ENCODE measurements around the gene PCDHGA1. TPM values are rescaled to one million over a fixed set of nuclear protein-coding genes. Genes with fewer than 3 reads are reported as not detected.
A peak's percentile ranks its signal among the peaks of the same experiment; 100 is the strongest.

PCDHGA1 gene
- total RNA-seq, 4 donors from 2014 or later = 1.7 TPM; not detected in 3

GRCh38 chr5:141492168-141492885 lies 162.0 kb downstream of the PCDHGA1 start:
- no peak overlapping the region for H3K27ac ChIP-seq
- H3K27me3 ChIP-seq = peaks cover 0 to 5% of the 10 kb centered on the region in 2 donors
- H3K4me1 ChIP-seq = peaks cover 0 to 9% (median 4%) of the 10 kb centered on the region in 4 donors
- H3K9me3 ChIP-seq = no peaks in the 10 kb centered on the region
- TF ChIP-seq CTCF (IDR thresholded peaks at IDR 0.05) (no peak), POLR2A (IDR thresholded peaks at IDR 0.05) (no peak)
- no peak for DNase-seq
- H3K4me3 ChIP-seq = peak overlapping the region in 3 of 4 donors; percentile 1 to 43 (median 18)
- H3K36me3 ChIP-seq = no peaks in the 10 kb centered on the region

GRCh38 chr5:141493500-141494422 lies 163.4 kb downstream of the PCDHGA1 start:
- Histone ChIP-seq H3K4me3 (no peak overlapping the region), H3K4me1 (peaks cover 0 to 9% (median 4%) of the 10 kb centered on the region in 4 donors), H3K9me3 (no peaks in the 10 kb centered on the region), H3K27me3 (peaks cover 0 to 5% of the 10 kb centered on the region in 2 donors), H3K27ac (no peak overlapping the region), H3K36me3 (no peaks in the 10 kb centered on the region)
- TF ChIP-seq POLR2A (IDR thresholded peaks at IDR 0.05) = no peak
- no peak for TF ChIP-seq CTCF (IDR thresholded peaks at IDR 0.05)
- no peak for DNase-seq

- peaks cover 0 to 5% of the 10 kb centered on the region in 2 donors for H3K27me3 ChIP-seq
- H3K27ac ChIP-seq = no peak overlapping the region
- H3K4me3 ChIP-seq = no peak overlapping the region
- DNase-seq = no peak
- H3K36me3 ChIP-seq = no peaks in the 10 kb centered on the region
- H3K4me1 ChIP-seq = peaks cover 0 to 9% (median 4%) of the 10 kb centered on the region in 4 donors
- no peaks in the 10 kb centered on the region for H3K9me3 ChIP-seq
- TF ChIP-seq CTCF (IDR thresholded peaks at IDR 0.05) (no peak), POLR2A (IDR thresholded peaks at IDR 0.05) (no peak)
Measured at GRCh38 chr5:141494761-141495452, 164.6 kb downstream of the PCDHGA1 start.

- TF ChIP-seq CTCF (IDR thresholded peaks at IDR 0.05) (no peak), POLR2A (IDR thresholded peaks at IDR 0.05) (no peak)
- no peaks in the 10 kb centered on the region for H3K36me3 ChIP-seq
- H3K27ac ChIP-seq = no peak overlapping the region
- no peak overlapping the region for H3K4me3 ChIP-seq
- peaks cover 0 to 9% (median 4%) of the 10 kb centered on the region in 4 donors for H3K4me1 ChIP-seq
- H3K9me3 ChIP-seq = no peaks in the 10 kb centered on the region
- peaks cover 0 to 5% of the 10 kb centered on the region in 2 donors for H3K27me3 ChIP-seq
- DNase-seq = no peak
Measured at GRCh38 chr5:141495453-141495811, 165.1 kb downstream of the PCDHGA1 start.

GRCh38 chr5:141496038-141496437 lies 165.7 kb downstream of the PCDHGA1 start:
- no peak for DNase-seq
- Histone ChIP-seq H3K27ac (no peak overlapping the region), H3K4me1 (peaks cover 0 to 9% (median 4%) of the 10 kb centered on the region in 4 donors), H3K9me3 (no peaks in the 10 kb centered on the region), H3K4me3 (no peak overlapping the region), H3K36me3 (no peaks in the 10 kb centered on the region), H3K27me3 (peaks cover 0 to 5% of the 10 kb centered on the region in 2 donors)
- TF ChIP-seq POLR2A (IDR thresholded peaks at IDR 0.05) (no peak), CTCF (IDR thresholded peaks at IDR 0.05) (no peak)
